ENCODE results near the gene CRYGD. TPM values are rescaled to one million over a fixed set of nuclear protein-coding genes. Genes with fewer than 3 reads are reported as not detected.

The CRYGD gene
- total RNA-seq, 1 donor from 2014 or later: not detected

DNA sequence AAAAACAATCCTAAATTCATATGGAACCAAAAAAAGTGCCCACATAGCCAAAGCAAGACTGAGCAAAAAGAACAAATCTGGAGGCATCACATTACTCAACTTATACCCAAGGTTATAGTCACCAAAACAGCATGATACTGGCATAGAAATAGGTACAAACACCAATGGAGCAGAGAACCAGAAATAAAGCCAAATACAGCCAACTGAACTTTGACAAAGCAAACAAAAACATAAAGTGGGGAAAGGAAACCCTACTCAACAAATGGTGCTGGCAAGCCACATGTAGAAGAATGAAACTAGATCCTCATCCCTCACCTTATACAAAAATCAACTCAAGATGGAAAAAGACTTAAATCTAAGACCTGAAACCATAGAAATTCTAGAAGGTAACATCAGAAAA lies 40.5 kb downstream of the CRYGD start:
- DNase-seq (ENCODE audit: low spot score): no peak

DNA sequence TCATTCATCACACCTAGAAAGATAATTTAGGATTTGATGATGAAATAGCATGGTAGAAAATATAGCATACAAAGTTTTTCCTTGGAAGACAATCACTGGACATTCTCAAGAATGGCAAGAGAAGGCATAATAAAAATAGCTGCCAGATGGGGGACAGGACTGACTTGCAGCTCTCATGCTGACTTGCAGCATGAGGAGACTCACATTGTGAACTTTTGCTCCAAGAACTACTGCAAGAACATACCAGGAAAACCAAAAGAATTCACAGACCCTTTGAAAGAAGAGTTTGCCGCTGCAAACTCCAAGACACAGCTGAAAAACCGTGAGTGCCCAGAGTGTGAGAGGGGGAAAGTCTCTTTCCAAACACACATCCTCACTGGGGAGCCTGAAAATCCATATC lies 47.0 kb downstream of the CRYGD start:
- no peak for DNase-seq (ENCODE audit: low spot score)

DNA sequence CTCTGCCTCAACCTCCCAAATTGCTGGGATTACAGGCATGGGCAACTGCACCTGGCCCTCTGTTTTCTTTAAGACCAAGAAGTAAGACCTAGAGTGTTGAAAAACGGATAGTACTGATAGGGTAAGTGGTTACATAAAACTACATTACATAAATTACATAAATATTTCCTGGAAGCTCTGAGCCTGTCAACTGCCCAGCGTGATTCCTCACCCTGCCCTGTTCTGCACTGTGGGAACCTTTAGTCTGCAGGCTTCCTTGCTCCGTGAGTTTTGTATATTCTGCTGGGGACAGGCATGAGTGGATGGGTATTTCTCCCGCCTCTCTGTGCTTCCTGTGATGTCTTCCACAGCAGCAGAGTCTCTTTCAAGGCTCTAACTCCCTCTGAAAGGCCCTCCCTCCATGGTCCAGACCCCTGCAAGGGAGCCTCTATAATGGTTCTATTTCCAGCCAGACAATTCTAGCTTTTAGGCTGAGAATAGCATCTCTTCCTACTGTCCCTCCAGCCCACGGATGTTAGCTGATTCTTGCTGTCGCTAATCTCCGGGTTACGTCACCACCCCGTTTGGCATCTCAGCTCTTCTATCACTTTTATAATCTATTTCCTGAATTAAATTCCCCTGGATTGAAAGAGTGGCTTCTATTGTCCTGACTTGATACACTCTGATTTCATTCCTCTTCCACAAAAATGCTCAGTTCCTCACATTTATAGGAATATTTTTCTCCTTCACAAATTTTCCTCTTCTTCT lies 49.5 kb downstream of the CRYGD start:
- no peak for DNase-seq (ENCODE audit: low spot score)

DNA sequence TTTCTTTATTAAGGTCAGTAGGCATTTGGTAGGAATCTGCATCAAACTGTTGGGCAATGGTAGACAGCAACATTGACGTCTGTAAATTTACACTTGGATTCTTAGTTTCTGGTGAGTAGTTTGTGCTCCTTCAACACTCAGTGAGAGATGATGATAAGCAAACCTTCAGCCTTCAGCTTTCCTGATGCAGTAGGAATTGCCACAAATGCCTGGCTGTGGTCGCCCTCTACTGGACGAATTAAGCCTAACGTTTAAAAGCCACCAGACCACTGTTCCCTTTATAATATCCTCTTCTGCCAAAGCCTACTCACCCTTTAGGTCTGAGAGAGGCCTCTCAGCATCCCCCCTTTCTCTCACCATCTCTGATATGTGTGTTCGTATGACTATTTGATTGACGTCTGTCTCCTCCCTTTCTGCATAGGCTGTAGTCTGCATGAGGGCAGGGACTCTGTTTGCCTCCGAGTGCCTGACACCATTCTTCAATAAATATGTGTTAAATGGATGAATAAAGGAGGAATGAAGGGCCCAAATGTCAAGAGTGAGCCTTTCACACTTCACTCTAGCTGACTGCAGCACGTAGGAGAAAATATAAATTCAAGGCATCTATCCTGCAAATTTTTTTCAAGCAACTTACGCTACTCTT lies 52.0 kb downstream of the CRYGD start:
- DNase-seq (ENCODE audit: low spot score): peak; percentile 71

Other genes starting within 250 kb of the CRYGD start
- gene PLEKHM3, start 99.0 kb downstream of the CRYGD start, total RNA-seq: 15.2 TPM
- gene CRYGC, start 5.3 kb upstream of the CRYGD start, total RNA-seq: not detected
- gene CRYGB, start 21.6 kb upstream of the CRYGD start, total RNA-seq: not detected
- gene CRYGA, start 39.1 kb upstream of the CRYGD start, total RNA-seq: not detected
- gene C2orf80, start 65.5 kb upstream of the CRYGD start, total RNA-seq: not detected
- 488 TPM for gene IDH1, start 130.5 kb upstream of the CRYGD start, total RNA-seq
- 34.4 TPM for gene PIKFYVE, start 141.7 kb upstream of the CRYGD start, total RNA-seq

All from ureter (tissue), 1 donor.